ENCODE results near the gene VWA8. TPM values are rescaled to one million over a fixed set of nuclear protein-coding genes. Genes with fewer than 3 reads are reported as not detected.
"Not testable (repeated sequence)": the region's sequence is repeated elsewhere in the genome, so short reads cannot be mapped to it uniquely, and the experiment has no call there.

Gene VWA8
- polyA plus RNA-seq, 1 experiment: 12.4 TPM

DNA sequence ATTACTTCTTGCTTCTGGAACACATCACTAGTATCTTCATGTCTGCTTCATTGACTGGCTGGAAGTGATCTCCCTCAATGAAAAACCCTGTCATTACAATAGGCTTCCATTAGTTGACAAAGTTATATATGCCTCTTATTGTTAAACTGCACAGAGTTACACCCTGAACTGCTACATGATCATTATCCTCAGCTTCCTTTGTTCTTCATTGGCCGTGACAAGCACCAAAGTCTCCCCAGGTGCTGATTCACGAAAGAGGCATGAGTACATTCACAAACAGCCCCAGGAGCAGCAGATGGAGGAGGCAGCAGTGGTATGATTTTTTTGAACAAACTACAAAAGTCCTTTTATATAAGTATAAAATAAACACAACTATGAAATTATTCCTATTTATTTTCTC is 51.4 kb downstream of the VWA8 start:
- POLR2A ChIA-PET: no interaction called here
- no peak for DNase-seq (ENCODE audit: low read depth, low spot score)
- Histone ChIP-seq H3K27ac (ENCODE audit: low read depth, low read length) (no peak overlapping the region), H3K9me3 (ENCODE audit: control insufficient read depth, insufficient read depth, low read length) (no peaks in the 10 kb centered on the region), H3K27me3 (ENCODE audit: control insufficient read depth, insufficient read depth, low read length) (no peaks in the 10 kb centered on the region), H3K4me3 (ENCODE audit: low read depth, low read length) (no peak overlapping the region)
- TF ChIP-seq, protein P1, sequence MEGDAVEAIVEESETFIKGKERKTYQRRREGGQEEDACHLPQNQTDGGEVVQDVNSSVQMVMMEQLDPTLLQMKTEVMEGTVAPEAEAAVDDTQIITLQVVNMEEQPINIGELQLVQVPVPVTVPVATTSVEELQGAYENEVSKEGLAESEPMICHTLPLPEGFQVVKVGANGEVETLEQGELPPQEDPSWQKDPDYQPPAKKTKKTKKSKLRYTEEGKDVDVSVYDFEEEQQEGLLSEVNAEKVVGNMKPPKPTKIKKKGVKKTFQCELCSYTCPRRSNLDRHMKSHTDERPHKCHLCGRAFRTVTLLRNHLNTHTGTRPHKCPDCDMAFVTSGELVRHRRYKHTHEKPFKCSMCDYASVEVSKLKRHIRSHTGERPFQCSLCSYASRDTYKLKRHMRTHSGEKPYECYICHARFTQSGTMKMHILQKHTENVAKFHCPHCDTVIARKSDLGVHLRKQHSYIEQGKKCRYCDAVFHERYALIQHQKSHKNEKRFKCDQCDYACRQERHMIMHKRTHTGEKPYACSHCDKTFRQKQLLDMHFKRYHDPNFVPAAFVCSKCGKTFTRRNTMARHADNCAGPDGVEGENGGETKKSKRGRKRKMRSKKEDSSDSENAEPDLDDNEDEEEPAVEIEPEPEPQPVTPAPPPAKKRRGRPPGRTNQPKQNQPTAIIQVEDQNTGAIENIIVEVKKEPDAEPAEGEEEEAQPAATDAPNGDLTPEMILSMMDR (IDR thresholded peaks at IDR 0.05; ENCODE audit: low read depth, low read length): no peak
- CTCF ChIA-PET: no interaction called here

DNA sequence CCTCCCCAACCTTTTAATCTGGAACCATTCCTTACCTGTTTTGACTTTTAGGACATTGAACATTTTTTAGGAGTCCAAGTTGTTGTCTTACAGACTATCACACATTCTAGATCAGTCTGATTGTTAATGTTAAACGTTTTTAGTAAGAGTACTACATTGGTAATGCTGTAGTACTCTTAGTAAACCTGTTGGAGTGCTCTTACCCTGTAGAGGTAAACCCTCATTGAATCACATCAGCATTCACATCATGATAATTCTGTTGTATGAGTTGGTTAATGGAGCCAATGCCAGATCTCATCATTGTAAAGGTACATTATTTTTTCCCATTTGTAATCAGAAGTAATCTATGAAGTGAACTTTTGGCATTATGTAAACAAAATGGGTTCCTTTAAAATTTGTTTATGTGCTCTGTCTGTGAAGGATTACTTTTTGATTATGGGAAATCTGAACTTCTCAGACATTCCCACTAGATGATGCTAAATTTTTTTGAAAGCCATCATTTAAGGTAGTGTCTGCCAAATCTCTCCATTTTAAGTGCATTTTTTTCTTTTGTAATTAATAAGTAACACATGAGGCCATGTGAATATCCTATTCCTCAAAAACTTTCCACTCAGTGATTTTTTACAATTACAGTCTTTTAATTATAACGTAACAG is 55.2 kb downstream of the VWA8 start:
- no peak for DNase-seq (ENCODE audit: low read depth, low spot score)

DNA sequence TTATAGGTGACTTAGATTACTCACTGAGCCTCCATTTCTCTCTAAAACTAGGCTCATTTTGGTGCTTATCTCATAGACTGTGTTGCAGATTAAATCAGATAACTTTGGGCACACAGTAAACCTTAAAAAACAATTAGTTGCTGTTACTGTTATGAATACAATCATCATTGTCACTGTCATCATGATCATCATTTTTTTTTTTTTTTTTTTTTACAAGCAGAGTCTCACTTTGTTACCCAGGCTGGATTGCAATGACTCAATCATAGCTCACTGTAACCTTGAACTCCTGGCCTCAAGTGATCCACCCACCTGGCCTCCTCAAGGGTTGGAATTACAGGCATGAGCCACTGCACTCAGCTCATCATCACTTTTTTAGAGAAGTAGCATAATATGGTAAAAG is 60.0 kb downstream of the VWA8 start:
- POLR2A ChIA-PET: interaction anchor here (0.6 kb wide), 1 partner anchor 147 kb away, joined by 3 read pairs; the partner anchor contains the start of gene DGKH
- no peak overlapping the region for H3K27ac ChIP-seq (ENCODE audit: low read depth, low read length)
- CTCF ChIA-PET: no interaction called here
- TF ChIP-seq, protein P1 (IDR thresholded peaks at IDR 0.05; ENCODE audit: low read depth, low read length): no peak
- no peak for DNase-seq (ENCODE audit: low read depth, low spot score)
- no peaks in the 10 kb centered on the region for H3K27me3 ChIP-seq (ENCODE audit: control insufficient read depth, insufficient read depth, low read length)
- H3K4me3 ChIP-seq (ENCODE audit: low read depth, low read length): no peak overlapping the region
- no peaks in the 10 kb centered on the region for H3K9me3 ChIP-seq (ENCODE audit: control insufficient read depth, insufficient read depth, low read length)

More for the DNA sequence above, 55.2 kb downstream of the VWA8 start:
- Histone ChIP-seq H3K9me3 (ENCODE audit: control insufficient read depth, insufficient read depth, low read length) (no peaks in the 10 kb centered on the region), H3K27me3 (ENCODE audit: control insufficient read depth, insufficient read depth, low read length) (no peaks in the 10 kb centered on the region), H3K4me3 (ENCODE audit: low read depth, low read length) (no peak overlapping the region), H3K27ac (ENCODE audit: low read depth, low read length) (no peak overlapping the region)
- CTCF ChIA-PET: interaction anchor here (0.7 to 1.9 kb wide), 3 partner anchors 9 to 237 kb away, joined by 3 to 6 read pairs (median 3); no protein-coding TSS in a partner anchor
- TF ChIP-seq, protein P1 (IDR thresholded peaks at IDR 0.05; ENCODE audit: low read depth, low read length): peak; percentile 65
- POLR2A ChIA-PET: no interaction called here

DNA sequence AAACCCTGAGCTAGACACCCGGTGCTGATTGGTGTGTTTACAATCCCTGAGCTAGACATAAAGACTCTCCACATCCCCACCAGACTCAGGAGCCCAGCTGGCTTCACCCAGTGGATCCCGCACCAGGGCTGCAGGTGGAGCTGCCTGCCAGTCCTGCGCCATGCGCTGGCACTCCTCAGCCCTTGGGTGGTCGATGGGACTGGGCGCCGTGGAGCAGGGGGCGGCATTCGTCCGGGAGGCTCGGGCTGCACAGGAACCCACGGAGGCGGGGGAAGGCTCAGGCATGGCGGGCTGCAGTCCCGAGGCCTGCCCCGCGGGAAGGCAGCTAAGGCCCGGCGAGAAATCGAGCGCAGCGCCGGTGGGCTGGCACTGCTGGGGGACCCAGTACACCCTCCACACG is 62.5 kb downstream of the VWA8 start:
- DNase-seq (ENCODE audit: low read depth, low spot score); CTCF ChIA-PET; H3K27me3 ChIP-seq (ENCODE audit: control insufficient read depth, insufficient read depth, low read length); H3K9me3 ChIP-seq (ENCODE audit: control insufficient read depth, insufficient read depth, low read length); POLR2A ChIA-PET; H3K4me3 ChIP-seq (ENCODE audit: low read depth, low read length); H3K27ac ChIP-seq (ENCODE audit: low read depth, low read length): not testable (repeated sequence)

DNA sequence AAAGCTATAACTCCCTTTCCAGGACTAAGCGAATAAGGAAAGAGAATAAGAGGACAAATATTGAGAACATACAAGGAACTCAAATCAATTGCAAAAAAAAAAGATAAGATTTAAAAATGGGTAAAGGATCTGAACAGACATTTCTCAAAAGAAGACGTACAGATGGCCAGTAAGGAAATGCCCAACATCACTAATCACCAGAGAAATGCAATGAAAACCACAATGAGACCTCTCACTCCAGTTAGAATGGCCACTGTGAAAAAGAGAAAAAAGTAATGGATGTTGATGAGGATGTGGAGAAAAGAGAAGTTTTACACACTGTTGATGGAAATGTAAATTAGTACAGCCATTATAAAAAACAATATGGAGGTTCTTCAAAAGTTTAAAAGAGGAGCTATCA is 63.8 kb downstream of the VWA8 start:
- ChIA-PET CTCF (interaction anchor here (1.0 kb wide), 1 partner anchor 8 kb away, joined by 3 read pairs; no protein-coding TSS in a partner anchor), POLR2A (no interaction called here)
- TF ChIP-seq, protein P1 (IDR thresholded peaks at IDR 0.05; ENCODE audit: low read depth, low read length): no peak
- Histone ChIP-seq H3K27ac (ENCODE audit: low read depth, low read length) (no peak overlapping the region), H3K4me3 (ENCODE audit: low read depth, low read length) (no peak overlapping the region), H3K27me3 (ENCODE audit: control insufficient read depth, insufficient read depth, low read length) (no peaks in the 10 kb centered on the region), H3K9me3 (ENCODE audit: control insufficient read depth, insufficient read depth, low read length) (no peaks in the 10 kb centered on the region)
- DNase-seq (ENCODE audit: low read depth, low spot score): no peak
